H1 (cell line): Measurements from ENCODE around the gene ATP5F1E. TPM values are rescaled to one million over a fixed set of nuclear protein-coding genes. Genes with fewer than 3 reads are reported as not detected.

Experiments used
- CTCF ChIA-PET: fragments of 300-600 bp; sonication (Branson Sonifier 250); formaldehyde crosslinking; loops from one replicate; lab custom pipeline; 2021; ENCODE audit not compliant: partially characterized antibody; lab: Charles Lee
- POLR2A ChIA-PET: fragments of 300-600 bp; sonication (Branson Sonifier 250); formaldehyde crosslinking; loops from one replicate; lab custom pipeline; 2021; ENCODE audit warnings: inconsistent platforms; ENCODE audit not compliant: partially characterized antibody; lab: Charles Lee
- DNase-seq, 2 experiments: peaks; one replicate each; pipeline versions ENCODE4 v3.0.0 to v3.0.0-alpha.2; 2010 to 2022; ENCODE audit warnings: low spot score in 2 of 2, low read depth in 1 of 2, mixed read lengths in 1 of 2
- FAIRE-seq: peaks from 2 replicates; lab custom pipeline; 2011; peaks lifted over from hg19 to GRCh38; lab: Jason Lieb, UNC
- H2AFZ ChIP-seq: 2 replicates; pipeline ENCODE4 v1.8.1; 2012; ENCODE audit warnings: low read length, inconsistent platforms
- H2AK5ac ChIP-seq: 2 replicates; pipeline ENCODE4 v1.6.1; 2013; ENCODE audit warnings: low read depth, low read length
- H2BK120ac ChIP-seq: replicated peaks from 2 replicates; pipeline ENCODE3; 2013; ENCODE audit warnings: low read depth, low read length, inconsistent platforms
- H2BK12ac ChIP-seq: 2 replicates; pipeline ENCODE4 v1.6.1; 2013; ENCODE audit warnings: low read depth, low read length
- H2BK15ac ChIP-seq: 2 replicates; pipeline ENCODE4 v1.6.1; 2013; ENCODE audit warnings: low read length
- H2BK20ac ChIP-seq: 2 replicates; pipeline ENCODE4 v1.6.1; 2013; ENCODE audit warnings: low read length
- H2BK5ac ChIP-seq: 2 replicates; pipeline ENCODE4 v1.6.1; 2013; ENCODE audit warnings: low read depth, low read length
- H3K14ac ChIP-seq: 2 replicates; pipeline ENCODE4 v1.6.1; 2013; ENCODE audit warnings: inconsistent platforms; ENCODE audit not compliant: insufficient read length
- H3K18ac ChIP-seq: 2 replicates; pipeline ENCODE4 v1.6.1; 2013; ENCODE audit warnings: low read length; ENCODE audit errors: extremely low read depth
- H3K23ac ChIP-seq: 2 replicates; pipeline ENCODE4 v1.6.1; 2013; ENCODE audit warnings: inconsistent platforms; ENCODE audit not compliant: insufficient read length
- H3K23me2 ChIP-seq: 2 replicates; pipeline ENCODE4 v1.6.1; 2013; ENCODE audit warnings: low read depth, low read length
- H3K27ac ChIP-seq: 2 replicates; pipeline ENCODE4 v1.6.1; 2011; ENCODE audit warnings: low read depth, low read length, inconsistent platforms
- H3K27me3 ChIP-seq, 4 experiments: replicated peaks in 1 of 4; 1 replicate in 1 of 4; 2 replicates in 3 of 4; pipeline versions ENCODE4 v1.6.1 to v1.8.1; 2011 to 2013; ENCODE audit warnings: low read length in 3 of 4, mild to moderate bottlenecking in 3 of 4, inconsistent platforms in 2 of 4, mixed read lengths in 2 of 4, moderate library complexity in 1 of 4; ENCODE audit not compliant: control insufficient read depth in 3 of 4, insufficient read depth in 3 of 4; ENCODE audit errors: extremely low read depth in 1 of 4
- H3K36me3 ChIP-seq, 4 experiments: 2 replicates each; pipeline versions ENCODE4 v1.6.1 to v1.8.1; 2011 to 2013; ENCODE audit warnings: mild to moderate bottlenecking in 4 of 4, low read length in 3 of 4, moderate library complexity in 2 of 4, control low read depth in 1 of 4, inconsistent platforms in 1 of 4; ENCODE audit not compliant: insufficient read depth in 4 of 4, control insufficient read depth in 2 of 4
- H3K4ac ChIP-seq: replicated peaks from 2 replicates; pipeline ENCODE3; 2013; ENCODE audit warnings: low read length, low read depth, mixed read lengths, inconsistent platforms; ENCODE audit not compliant: insufficient read length
- H3K4me1 ChIP-seq, 4 experiments: replicated peaks in 1 of 4; 1 replicate in 1 of 4; 2 replicates in 3 of 4; pipeline versions ENCODE4 v1.6.1 to v1.8.1; 2011 to 2013; ENCODE audit warnings: low read length in 3 of 4, inconsistent platforms in 2 of 4, mixed read lengths in 1 of 4; ENCODE audit not compliant: insufficient read depth in 4 of 4, control insufficient read depth in 3 of 4
- H3K4me2 ChIP-seq, 2 experiments: 2 replicates each; pipeline versions ENCODE4 v1.6.1 to v1.8.1; 2011 to 2013; ENCODE audit warnings: low read depth in 2 of 2, low read length in 2 of 2, control low read depth in 1 of 2, inconsistent platforms in 1 of 2, mild to moderate bottlenecking in 1 of 2; ENCODE audit not compliant: insufficient read depth in 1 of 2
- H3K4me3 ChIP-seq, 4 experiments: fragments of 200-600, 300-600 bp in 1 of 4; sonication (generic), shearing (Covaris generic), sonication (Bioruptor Twin) in 1 of 4; 2 replicates each; pipeline versions ENCODE4 v1.5.1 to v1.8.1; 2011 to 2016; ENCODE audit warnings: low read length in 4 of 4, low read depth in 3 of 4, control low read depth in 2 of 4, inconsistent platforms in 2 of 4, mild to moderate bottlenecking in 2 of 4, mixed read lengths in 1 of 4, moderate library complexity in 1 of 4; ENCODE audit not compliant: insufficient read depth in 2 of 4; ENCODE audit errors: extremely low read depth in 1 of 4
- H3K56ac ChIP-seq: replicated peaks from 2 replicates; pipeline ENCODE3; 2013; ENCODE audit warnings: low read depth, mild to moderate bottlenecking, mixed read lengths, low read length, inconsistent platforms; ENCODE audit not compliant: insufficient read length
- H3K79me1 ChIP-seq: 2 replicates; pipeline ENCODE4 v1.6.1; 2013; ENCODE audit warnings: low read depth, low read length, control low read depth
- H3K79me2 ChIP-seq, 2 experiments: 2 replicates each; pipeline versions ENCODE4 v1.6.1 to v1.8.1; 2012 to 2013; ENCODE audit warnings: low read length in 2 of 2, mild to moderate bottlenecking in 2 of 2, inconsistent platforms in 1 of 2; ENCODE audit not compliant: insufficient read depth in 2 of 2, control insufficient read depth in 1 of 2
- H3K9ac ChIP-seq, 4 experiments: replicated peaks in 1 of 4; 1 replicate in 1 of 4; 2 replicates in 3 of 4; pipeline versions ENCODE4 v1.6.1 to v1.8.1; 2011 to 2013; ENCODE audit warnings: low read depth in 3 of 4, low read length in 3 of 4, control low read depth in 2 of 4, mild to moderate bottlenecking in 2 of 4, moderate library complexity in 2 of 4, inconsistent platforms in 1 of 4; ENCODE audit errors: extremely low read depth in 1 of 4
- H3K9me3 ChIP-seq, 2 experiments: 2 replicates each; pipeline versions ENCODE4 v1.6.1 to v1.8.1; 2012 to 2013; ENCODE audit warnings: mild to moderate bottlenecking in 2 of 2, moderate library complexity in 2 of 2, control low read depth in 1 of 2, inconsistent platforms in 1 of 2, low read depth in 1 of 2, low read length in 1 of 2, mixed read lengths in 1 of 2; ENCODE audit not compliant: insufficient read depth in 2 of 2
- H4K20me1 ChIP-seq, 2 experiments: replicated peaks in 1 of 2; 2 replicates each; pipeline versions ENCODE3 to v1.8.1; 2011 to 2013; ENCODE audit warnings: inconsistent platforms in 2 of 2, low read length in 2 of 2, mild to moderate bottlenecking in 1 of 2; ENCODE audit not compliant: insufficient read depth in 2 of 2, control insufficient read depth in 1 of 2
- H4K5ac ChIP-seq: 2 replicates; pipeline ENCODE4 v1.6.1; 2013; ENCODE audit warnings: low read length, low read depth, mixed read lengths, inconsistent platforms; ENCODE audit not compliant: insufficient read length
- H4K8ac ChIP-seq: 2 replicates; pipeline ENCODE4 v1.8.0; 2013; ENCODE audit warnings: mild to moderate bottlenecking, moderate library complexity, low read length, inconsistent platforms; ENCODE audit not compliant: insufficient read depth; ENCODE audit errors: extremely low read depth
- H4K91ac ChIP-seq: replicated peaks from 2 replicates; pipeline ENCODE3; 2013; ENCODE audit warnings: low read length, mixed read lengths, inconsistent platforms; ENCODE audit not compliant: insufficient read length
- CEBPB ChIP-seq: IDR thresholded peaks from 2 replicates; pipeline ENCODE4 v1.6.1; 2012; ENCODE audit warnings: low read depth, low read length
- CTBP2 ChIP-seq: IDR thresholded peaks from 2 replicates; pipeline ENCODE4 v1.7.0; 2011; ENCODE audit warnings: borderline replicate concordance, mild to moderate bottlenecking, moderate library complexity, mixed read lengths, low read length; ENCODE audit not compliant: insufficient read depth, insufficient read length
- EZH2 ChIP-seq: fragments of 200-600 bp; sonication (generic); IDR thresholded peaks from 2 replicates; pipeline ENCODE4 v1.7.1; 2012; ENCODE audit warnings: low read depth, mild to moderate bottlenecking, moderate library complexity, low read length, inconsistent platforms; ENCODE audit not compliant: severe bottlenecking
- GABPA ChIP-seq: IDR thresholded peaks from 2 replicates; pipeline ENCODE4 v1.6.1; 2011; ENCODE audit warnings: mild to moderate bottlenecking, low read length, moderate library complexity, borderline replicate concordance; ENCODE audit not compliant: insufficient read depth
- HDAC6 ChIP-seq: IDR thresholded peaks from one replicate; pipeline ENCODE4 v1.7.1; 2012; ENCODE audit warnings: low read depth, mild to moderate bottlenecking, inconsistent platforms, low read length, moderate library complexity
- KDM1A ChIP-seq: fragments of 200-600, 300-600 bp; sonication (generic); IDR thresholded peaks from 2 replicates; pipeline ENCODE4 v1.7.1; 2016; ENCODE audit warnings: mild to moderate bottlenecking, low read length, borderline replicate concordance
- SIRT6 ChIP-seq: IDR thresholded peaks from one replicate; pipeline ENCODE4 v1.7.1; 2012; ENCODE audit warnings: low read length, inconsistent platforms
- WGBS, 2 experiments: shearing (Covaris generic) in 1 of 2; methylation state at CpG; one replicate each; pipeline versions ENCODE4 v1.1.6 to v1.1.7; 2013 to 2015; ENCODE audit warnings: low lambda C conversion rate in 2 of 2, mixed read lengths in 2 of 2, inconsistent platforms in 1 of 2, low coverage in 1 of 2, missing lambda C conversion rate in 1 of 2; ENCODE audit not compliant: insufficient replicate concordance in 2 of 2, insufficient coverage in 1 of 2, insufficient read length in 1 of 2; ENCODE audit errors: extremely low coverage in 1 of 2, missing lambda C conversion rate in 1 of 2; 5-methylcytosine and 5-hydroxymethylcytosine counted together
- polyA plus RNA-seq, 7 experiments: library from polyadenylated mRNA; depleted of rRNA in 3 of 7; stranded (reverse) in 5 of 7; unstranded in 2 of 7; fragments of >200 nt in 5 of 7; fragments of 200-250 nt in 2 of 7; gene quantifications; 1 replicate in 5 of 7; 2 replicates in 1 of 7; 4 replicates in 1 of 7; pipeline versions ENCODE4 v1.2.1 to v1.2.3, GENCODE V29; 2011 to 2013; ENCODE audit warnings: missing spikeins in 2 of 7, mixed read lengths in 2 of 7
- total RNA-seq: library from RNA; stranded (reverse); fragmentation: NEBNext Ultra II Directional; extraction: Animal tissue kit (Norgen Biotek cat#: 25700); gene quantifications from 2 replicates; pipeline ENCODE4 v1.2.1, GENCODE V29; 2021
- TF ChIP-seq, protein P1 (sequence below): IDR thresholded peaks from 2 replicates; pipeline ENCODE4 v1.6.1; 2011; ENCODE audit warnings: low read length, improper control_type of control experiment
- TF ChIP-seq, protein P2 (sequence below): IDR thresholded peaks from 2 replicates; pipeline ENCODE4 v1.6.1; 2012; ENCODE audit warnings: inconsistent platforms

Gene ATP5F1E
- total and polyA plus RNA-seq, 2 of the 8 experiments (the other 6 are each of a cell fraction or from before 2014, with no cell fraction given): 15.7 to 47.8 TPM

DNA sequence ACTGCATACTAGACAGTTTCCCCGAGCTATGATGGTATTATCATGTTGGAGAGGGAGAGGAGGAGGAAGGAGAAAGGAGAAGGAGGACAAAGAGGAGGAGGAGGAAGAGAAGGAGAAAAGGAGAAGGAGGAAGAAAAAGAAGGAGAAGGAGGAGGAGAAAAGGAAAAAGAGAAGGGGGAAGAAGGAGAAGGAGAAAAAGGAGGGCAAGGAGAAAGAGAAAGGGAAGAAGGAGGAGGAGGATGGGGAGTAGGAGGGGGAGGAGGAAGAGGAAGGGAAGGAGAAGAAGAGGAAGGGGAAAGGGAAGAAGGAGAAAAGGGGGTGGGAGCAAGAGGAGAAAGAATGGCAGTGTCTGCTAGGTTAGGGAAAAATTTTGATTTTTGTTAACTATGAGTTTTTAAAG, 45.6 kb upstream of the ATP5F1E start:
- no peak overlapping the region for H3K4me3 ChIP-seq
- H3K4me2 ChIP-seq: no peak overlapping the region
- H4K20me1 ChIP-seq: no peaks in the 10 kb centered on the region
- no peak overlapping the region for H3K27ac ChIP-seq
- no peak for DNase-seq
- H2BK20ac ChIP-seq: no peak overlapping the region
- H3K9me3 ChIP-seq: no peaks in the 10 kb centered on the region
- H2AK5ac ChIP-seq: no peak overlapping the region
- no peaks in the 10 kb centered on the region for H3K36me3 ChIP-seq
- H3K18ac ChIP-seq: no peak overlapping the region
- FAIRE-seq: no peak
- no peak overlapping the region for H3K14ac ChIP-seq
- H2BK15ac ChIP-seq: no peak overlapping the region
- H2BK12ac ChIP-seq: no peak overlapping the region
- no peaks in the 10 kb centered on the region; a peak in 2 of 7 replicates for H3K27me3 ChIP-seq
- TF ChIP-seq CTBP2: no peak
- no peak for TF ChIP-seq GABPA
- TF ChIP-seq, protein P1, sequence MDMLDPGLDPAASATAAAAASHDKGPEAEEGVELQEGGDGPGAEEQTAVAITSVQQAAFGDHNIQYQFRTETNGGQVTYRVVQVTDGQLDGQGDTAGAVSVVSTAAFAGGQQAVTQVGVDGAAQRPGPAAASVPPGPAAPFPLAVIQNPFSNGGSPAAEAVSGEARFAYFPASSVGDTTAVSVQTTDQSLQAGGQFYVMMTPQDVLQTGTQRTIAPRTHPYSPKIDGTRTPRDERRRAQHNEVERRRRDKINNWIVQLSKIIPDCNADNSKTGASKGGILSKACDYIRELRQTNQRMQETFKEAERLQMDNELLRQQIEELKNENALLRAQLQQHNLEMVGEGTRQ: no peak
- TF ChIP-seq CEBPB: no peak
- TF ChIP-seq HDAC6: no peak
- TF ChIP-seq, protein P2, sequence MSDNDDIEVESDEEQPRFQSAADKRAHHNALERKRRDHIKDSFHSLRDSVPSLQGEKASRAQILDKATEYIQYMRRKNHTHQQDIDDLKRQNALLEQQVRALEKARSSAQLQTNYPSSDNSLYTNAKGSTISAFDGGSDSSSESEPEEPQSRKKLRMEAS: no peak
- no peak for TF ChIP-seq SIRT6
- TF ChIP-seq KDM1A: no peak
- TF ChIP-seq EZH2: no peak
- no peak overlapping the region for H4K91ac ChIP-seq
- no peak overlapping the region for H4K8ac ChIP-seq
- H3K9ac ChIP-seq: no peak overlapping the region
- no peaks in the 10 kb centered on the region for H3K4me1 ChIP-seq
- no peak overlapping the region for H4K5ac ChIP-seq
- no peaks in the 10 kb centered on the region for H3K79me2 ChIP-seq
- no peak overlapping the region for H2AFZ ChIP-seq
- H3K79me1 ChIP-seq: no peaks in the 10 kb centered on the region
- no peak overlapping the region for H3K56ac ChIP-seq
- no peak overlapping the region for H3K4ac ChIP-seq
- H2BK120ac ChIP-seq: no peak overlapping the region
- 0 out of 2 replicates have a peak, but pooled peaks cover 2% of the 10 kb centered on the region for H3K23me2 ChIP-seq
- CTCF ChIA-PET: no interaction called here
- H2BK5ac ChIP-seq: no peak overlapping the region
- POLR2A ChIA-PET: no interaction called here
- H3K23ac ChIP-seq: no peak overlapping the region
- 77% methylated on average over 1 of the region's 1 CpG; no CpG with 5 or more reads in 1 of the 2 experiments for WGBS, 2 experiments
